ENCODE data around the gene PTGES2. TPM values are rescaled to one million over a fixed set of nuclear protein-coding genes. Genes with fewer than 3 reads are reported as not detected.

The PTGES2 gene
- total RNA-seq, 2 experiments from 2014 or later, result 68.1 to 76.3 TPM

- H4K20me1 ChIP-seq (ENCODE audit: insufficient read depth, low read length), result peaks cover 5% of the 10 kb centered on the region
- ChIA-PET POLR2A (interaction anchor here (1.7 kb wide), 1 partner anchor 11 kb away, joined by 5 read pairs; no protein-coding TSS in a partner anchor), CTCF (ENCODE audit: unreplicated experiment) (no interaction called here)
- H3K9me2 ChIP-seq (ENCODE audit: insufficient read depth, low read length), result no peaks in the 10 kb centered on the region
- no peak overlapping the region for H2AFZ ChIP-seq (ENCODE audit: low read length)
- H3K36me3 ChIP-seq (ENCODE audit: insufficient read depth, low read length), result peaks cover 48% of the 10 kb centered on the region
- H3K79me2 ChIP-seq (ENCODE audit: insufficient read depth, low read depth, low read length), result peaks cover 70% of the 10 kb centered on the region
- no TSS peak for BruUV-seq (replicated peaks)
- H3K27ac ChIP-seq (ENCODE audit: low read depth, low read length, poor library complexity, severe bottlenecking), result no peak overlapping the region
- intact Hi-C loops (cut with micrococcal nuclease; ENCODE audit: unreplicated experiment), result no loop called here
- TF ChIP-seq EZH2phosphoT487 (IDR thresholded peaks at IDR 0.05; ENCODE audit: borderline replicate concordance, low read depth, low read length) (no peak), CTCF (conservative IDR thresholded peaks at IDR 0.05; ENCODE audit: low read length) (no peak)
- peaks cover 19% of the 10 kb centered on the region for H3K4me1 ChIP-seq (ENCODE audit: insufficient read depth, low read length, poor library complexity, severe bottlenecking)
- H3K9me3 ChIP-seq (ENCODE audit: low read length), result no peaks in the 10 kb centered on the region
- no peak overlapping the region for H3K4me3 ChIP-seq (ENCODE audit: low read depth, low read length, poor library complexity, severe bottlenecking)
- H3K4me2 ChIP-seq (ENCODE audit: low read length), result no peak overlapping the region
- DNase-seq (ENCODE audit: low spot score), result no peak
These were observed 38.2 kb downstream of the PTGES2 start for GRCh38 chr9:128089299-128089698.

- TF ChIP-seq EZH2phosphoT487 (IDR thresholded peaks at IDR 0.05; ENCODE audit: borderline replicate concordance, low read depth, low read length) (no peak), CTCF (conservative IDR thresholded peaks at IDR 0.05; ENCODE audit: low read length) (no peak)
- ChIA-PET POLR2A (interaction anchor here (1.7 kb wide), 1 partner anchor 12 kb away, joined by 5 read pairs; no protein-coding TSS in a partner anchor), CTCF (ENCODE audit: unreplicated experiment) (no interaction called here)
- DNase-seq (ENCODE audit: low spot score), result no peak
- H3K9me3 ChIP-seq (ENCODE audit: low read length), result no peaks in the 10 kb centered on the region
- H3K9me2 ChIP-seq (ENCODE audit: insufficient read depth, low read length), result no peaks in the 10 kb centered on the region
- BruUV-seq (replicated peaks), result no TSS peak
- intact Hi-C loops (cut with micrococcal nuclease; ENCODE audit: unreplicated experiment), result no loop called here
- no peak overlapping the region for H3K27ac ChIP-seq (ENCODE audit: low read depth, low read length, poor library complexity, severe bottlenecking)
- H3K36me3 ChIP-seq (ENCODE audit: insufficient read depth, low read length), result peaks cover 46% of the 10 kb centered on the region
- H3K4me2 ChIP-seq (ENCODE audit: low read length), result no peak overlapping the region
- peaks cover 5% of the 10 kb centered on the region for H4K20me1 ChIP-seq (ENCODE audit: insufficient read depth, low read length)
- peaks cover 10% of the 10 kb centered on the region for H3K4me1 ChIP-seq (ENCODE audit: insufficient read depth, low read length, poor library complexity, severe bottlenecking)
- H3K4me3 ChIP-seq (ENCODE audit: low read depth, low read length, poor library complexity, severe bottlenecking), result no peak overlapping the region
- peaks cover 71% of the 10 kb centered on the region for H3K79me2 ChIP-seq (ENCODE audit: insufficient read depth, low read depth, low read length)
- H2AFZ ChIP-seq (ENCODE audit: low read length), result no peak overlapping the region
These were observed 39.1 kb downstream of the PTGES2 start for GRCh38 chr9:128088253-128088945.

- no TSS peak for BruUV-seq (replicated peaks)
- no peak overlapping the region for H3K4me2 ChIP-seq (ENCODE audit: low read length)
- POLR2A ChIA-PET, result interaction anchor here (0.5 to 1.2 kb wide), 4 partner anchors 9 to 437 kb away, joined by 3 to 7 read pairs (median 4); partner anchors contain the start of genes GOLGA2 and SWI5
- DNase-seq (ENCODE audit: low spot score), result no peak
- no peak overlapping the region for H3K4me3 ChIP-seq (ENCODE audit: low read depth, low read length, poor library complexity, severe bottlenecking)
- TF ChIP-seq EZH2phosphoT487 (IDR thresholded peaks at IDR 0.05; ENCODE audit: borderline replicate concordance, low read depth, low read length), result no peak
- CTCF ChIA-PET (ENCODE audit: unreplicated experiment), result no interaction called here
- peaks cover 1% of the 10 kb centered on the region for H3K4me1 ChIP-seq (ENCODE audit: insufficient read depth, low read length, poor library complexity, severe bottlenecking)
- no peaks in the 10 kb centered on the region for H3K9me3 ChIP-seq (ENCODE audit: low read length)
- no peaks in the 10 kb centered on the region for H3K9me2 ChIP-seq (ENCODE audit: insufficient read depth, low read length)
- H3K79me2 ChIP-seq (ENCODE audit: insufficient read depth, low read depth, low read length), result peaks cover 66% of the 10 kb centered on the region
- peaks cover 39% of the 10 kb centered on the region for H3K36me3 ChIP-seq (ENCODE audit: insufficient read depth, low read length)
- no peaks in the 10 kb centered on the region for H4K20me1 ChIP-seq (ENCODE audit: insufficient read depth, low read length)
- no peak overlapping the region for H3K27ac ChIP-seq (ENCODE audit: low read depth, low read length, poor library complexity, severe bottlenecking)
- intact Hi-C loops (cut with micrococcal nuclease; ENCODE audit: unreplicated experiment), result no loop called here
- no peak overlapping the region for H2AFZ ChIP-seq (ENCODE audit: low read length)
These were observed 40.3 kb downstream of the PTGES2 start for GRCh38 chr9:128087262-128087661.
